HG03139 (cell line): ENCODE data around the gene KCNN3.
A peak's percentile ranks its signal among the peaks of the same experiment; 100 is the strongest.

Experiments
- ATAC-seq: cut with Tn5 transposase; IDR thresholded peaks from one replicate; pipeline ENCODE4 v1.9.1; 2021; ENCODE audit not compliant: unreplicated experiment

The KCNN3 gene

DNA sequence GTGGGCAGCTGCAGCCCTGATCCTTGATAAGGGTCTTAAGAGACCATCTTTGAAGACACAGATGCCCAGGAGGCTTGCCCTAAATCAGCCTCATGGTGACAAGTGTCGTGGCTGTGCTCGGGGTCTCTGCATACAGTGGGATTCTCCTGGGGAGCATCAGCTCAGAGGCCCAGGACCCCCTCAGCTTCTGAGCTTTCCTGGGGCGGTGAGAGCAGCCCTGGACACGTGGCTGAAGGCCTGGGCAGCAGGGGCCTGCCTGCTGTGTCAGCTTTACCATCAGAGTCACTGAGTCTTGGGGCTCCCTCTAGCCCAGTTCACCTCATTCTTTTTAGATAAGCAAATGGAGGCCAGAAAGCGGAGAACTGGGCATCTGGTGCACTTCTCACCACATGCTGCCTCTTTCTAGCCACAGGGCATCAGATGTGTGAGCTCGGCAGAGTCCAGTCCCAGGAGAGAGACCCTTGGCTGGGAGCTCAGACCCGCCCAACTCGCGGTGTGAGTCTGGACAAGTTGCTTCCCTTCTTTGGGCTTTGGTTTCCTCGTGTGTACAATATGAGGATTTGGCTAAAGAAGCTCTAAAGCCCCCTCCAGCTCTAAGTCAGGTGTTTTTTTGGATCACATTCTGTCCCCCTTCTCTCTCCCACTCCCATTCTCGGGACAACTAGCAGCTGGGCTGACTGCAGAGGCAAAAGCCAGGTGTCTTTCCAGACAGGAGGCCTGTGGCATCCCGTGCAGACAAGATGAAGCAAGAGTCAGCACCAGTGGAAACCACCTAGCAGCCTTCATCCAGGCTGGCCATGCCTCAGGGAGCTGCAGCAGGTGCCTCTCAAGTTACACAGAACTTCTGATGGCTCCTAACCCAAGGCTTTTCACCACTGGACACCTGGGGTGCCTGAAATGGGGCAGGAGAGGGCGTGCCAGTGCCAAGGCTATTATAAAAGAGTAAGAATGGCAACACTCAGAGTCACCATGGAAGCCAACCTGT, 119.1 kb downstream of the KCNN3 start:
- no peak for ATAC-seq

DNA sequence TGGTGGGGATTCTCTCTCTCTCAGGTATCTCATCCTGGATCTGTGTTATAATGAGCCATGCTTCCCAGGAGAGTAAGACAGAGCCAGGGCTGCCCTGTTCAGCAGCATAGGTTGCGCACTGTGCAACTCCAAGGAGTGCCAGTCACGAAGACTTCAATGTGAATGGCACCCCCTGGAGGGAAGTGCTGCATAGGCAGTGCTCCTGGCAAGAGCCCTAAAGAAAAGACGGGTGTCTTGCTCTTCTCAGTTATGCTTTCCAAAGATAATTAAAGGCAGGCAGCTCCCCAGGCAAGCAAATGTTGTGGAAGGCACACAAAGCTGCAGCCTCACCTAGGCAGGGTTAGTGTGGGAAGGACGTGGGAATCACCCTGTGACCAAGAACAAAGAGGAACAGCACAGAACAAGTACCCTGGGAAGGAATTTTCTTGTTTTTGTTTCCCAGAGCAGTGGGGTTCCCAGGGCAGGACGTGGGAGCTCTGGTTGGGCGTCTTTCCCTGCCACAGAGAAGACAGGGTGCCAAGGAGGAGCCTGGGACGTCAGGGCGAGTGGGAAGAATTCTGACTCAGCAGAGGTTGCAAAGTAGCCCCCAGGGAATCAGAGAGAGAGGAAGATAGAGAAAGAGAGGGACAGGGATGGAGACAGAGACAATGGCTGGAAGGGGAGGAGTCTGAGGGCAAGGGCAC, 120.9 kb downstream of the KCNN3 start:
- ATAC-seq: no peak

DNA sequence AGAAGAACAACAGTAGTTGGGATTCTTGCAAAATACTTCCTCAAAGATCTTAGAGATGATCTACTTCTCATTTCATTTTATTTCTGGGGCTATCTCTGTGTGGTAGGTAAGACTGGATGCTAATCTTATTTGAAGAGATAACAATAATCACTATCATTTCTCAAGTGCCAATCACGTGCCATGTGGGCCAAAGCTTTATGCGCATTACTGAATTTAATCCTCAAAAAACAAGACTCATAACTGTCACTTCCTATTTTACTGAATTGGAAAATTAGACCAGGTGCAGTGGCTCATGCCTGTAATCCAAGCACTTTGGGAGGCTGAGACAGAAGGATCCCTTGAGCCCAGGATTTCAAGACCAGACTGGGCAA, 121.7 kb downstream of the KCNN3 start:
- no peak for ATAC-seq

DNA sequence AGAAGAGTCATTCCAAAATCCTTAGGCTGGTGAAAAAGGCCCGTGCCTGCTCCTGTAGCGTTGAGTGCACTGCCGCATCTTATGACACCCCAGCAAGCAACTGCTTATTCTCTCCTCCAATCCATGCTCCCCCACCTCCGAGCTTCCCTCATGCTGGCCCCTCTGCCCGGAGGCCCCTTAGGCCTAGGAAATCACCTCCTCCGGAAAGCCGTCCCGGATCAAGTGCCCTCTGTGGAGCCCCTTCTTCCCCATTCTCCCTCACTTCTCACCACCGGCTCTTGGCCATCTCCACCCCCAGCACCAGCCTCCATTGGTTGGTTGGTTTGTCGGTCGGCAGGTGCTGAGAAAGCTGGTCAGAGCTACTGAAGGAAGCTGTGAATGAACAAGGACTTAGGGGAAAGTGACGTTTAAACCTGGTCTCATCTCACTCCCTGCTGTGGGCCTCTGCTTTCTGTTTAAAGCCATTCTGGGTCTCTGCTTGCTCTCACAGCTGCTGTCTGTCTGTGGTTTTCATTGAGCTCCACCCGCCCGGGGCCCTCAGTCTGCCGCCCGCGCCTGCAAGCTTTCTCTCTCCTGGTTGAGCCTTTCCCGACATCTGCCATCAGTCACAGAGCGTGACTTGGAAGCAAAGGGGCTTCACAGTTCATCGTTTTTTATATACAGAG, 122.2 kb downstream of the KCNN3 start:
- peak; percentile 72 for ATAC-seq

DNA sequence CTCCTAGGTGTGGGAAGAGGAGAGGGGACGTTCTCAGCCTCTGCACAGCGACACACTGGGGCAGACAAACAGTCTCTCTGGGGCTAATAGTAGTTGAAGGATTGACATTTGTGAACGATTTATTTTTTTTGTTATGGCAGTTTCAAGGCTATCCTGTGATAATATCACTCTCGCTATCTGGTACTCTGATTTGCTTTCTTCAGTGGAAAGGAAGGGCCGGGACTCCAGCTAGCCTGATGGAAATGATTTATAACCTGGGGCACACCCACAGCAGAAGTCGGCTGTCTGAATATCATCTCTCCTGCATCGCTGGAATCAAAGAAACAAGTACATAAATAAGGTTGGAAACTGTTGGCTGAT, 122.7 kb downstream of the KCNN3 start:
- no peak for ATAC-seq

DNA sequence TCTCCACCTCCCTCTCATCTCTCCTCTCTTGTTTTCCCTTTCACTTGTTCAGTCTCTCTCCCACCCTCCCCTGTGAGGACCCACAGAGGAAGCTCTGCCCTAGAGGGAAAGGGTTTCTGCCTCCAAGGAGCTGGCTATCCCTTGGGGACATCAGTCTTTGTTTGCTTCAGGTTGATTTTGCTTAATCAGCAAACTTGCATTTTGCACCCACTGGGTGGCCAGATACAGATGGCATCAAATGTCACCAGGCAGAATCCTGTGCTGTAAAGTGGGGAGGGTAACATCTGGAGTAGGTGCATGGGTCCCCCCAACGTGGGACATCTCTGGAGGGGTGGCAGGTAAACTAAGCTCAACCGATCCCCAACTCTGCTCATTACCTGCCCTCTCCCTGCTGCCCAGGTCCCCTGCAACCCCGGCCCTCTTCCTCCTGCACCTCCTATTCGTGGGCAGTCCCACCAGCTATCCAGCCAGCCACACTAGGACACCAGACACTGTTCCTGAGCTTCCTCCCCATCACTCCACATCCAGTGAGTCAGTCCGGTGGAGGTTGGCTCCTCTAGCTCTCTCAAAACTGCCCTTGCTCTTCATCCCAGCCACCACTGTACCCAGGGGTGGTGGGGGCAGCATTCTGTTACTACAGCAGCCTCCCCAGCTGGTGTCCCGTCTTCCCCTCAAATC, 123.3 kb downstream of the KCNN3 start:
- no peak for ATAC-seq

DNA sequence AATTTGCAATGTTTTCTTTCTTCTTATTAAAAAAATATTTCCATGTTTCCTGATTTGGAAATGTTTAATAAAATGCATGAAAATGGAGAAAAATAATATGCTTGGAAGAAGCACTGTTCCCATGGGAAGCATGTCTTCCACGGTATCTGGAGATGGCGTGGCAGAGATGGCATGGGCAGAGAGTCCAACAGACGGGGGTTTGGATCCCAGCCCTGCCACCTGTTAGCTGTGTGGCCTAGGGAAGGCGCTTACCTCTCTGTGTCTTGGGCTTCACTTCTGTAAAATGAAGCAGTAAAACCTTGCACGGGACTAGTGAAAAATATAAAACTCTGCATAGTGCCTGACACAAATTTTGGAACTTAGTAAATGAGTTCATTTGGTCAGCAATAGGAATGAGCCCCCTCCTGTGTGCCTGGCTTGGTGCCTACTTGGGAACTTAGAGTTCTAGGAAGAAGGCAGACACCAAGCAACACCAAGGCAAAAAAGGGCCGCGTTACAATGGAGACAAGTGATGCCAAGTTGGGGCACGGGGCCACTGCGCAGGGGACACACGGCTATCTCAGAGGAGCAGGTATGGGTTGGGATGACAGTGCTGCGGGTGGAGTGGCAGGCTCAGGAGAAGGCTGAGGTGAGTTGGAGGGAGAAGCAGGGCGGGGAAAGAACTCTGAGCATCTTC, 124.2 kb downstream of the KCNN3 start:
- ATAC-seq: no peak

DNA sequence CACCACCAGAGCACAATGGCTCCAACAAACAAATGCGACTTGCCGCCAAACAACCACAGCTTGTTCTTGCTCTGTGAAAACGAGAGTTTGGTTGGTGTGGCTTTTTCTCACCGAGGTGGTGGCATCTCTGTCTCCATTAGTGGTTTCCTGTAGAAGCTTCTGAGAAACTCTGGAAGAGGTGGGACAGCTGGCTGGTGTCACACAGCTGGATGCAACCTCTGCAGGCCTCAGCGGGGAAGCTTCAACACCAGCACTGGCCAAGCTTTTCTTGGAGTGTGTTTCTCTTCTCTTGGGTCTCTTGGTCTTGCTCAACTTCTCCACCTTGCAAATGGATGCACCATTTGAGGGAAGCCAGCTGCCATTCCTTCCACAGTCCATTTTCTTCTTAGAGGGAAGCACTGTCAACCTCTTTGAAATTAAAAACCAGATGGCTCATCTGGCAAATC, 124.8 kb downstream of the KCNN3 start:
- ATAC-seq: no peak

DNA sequence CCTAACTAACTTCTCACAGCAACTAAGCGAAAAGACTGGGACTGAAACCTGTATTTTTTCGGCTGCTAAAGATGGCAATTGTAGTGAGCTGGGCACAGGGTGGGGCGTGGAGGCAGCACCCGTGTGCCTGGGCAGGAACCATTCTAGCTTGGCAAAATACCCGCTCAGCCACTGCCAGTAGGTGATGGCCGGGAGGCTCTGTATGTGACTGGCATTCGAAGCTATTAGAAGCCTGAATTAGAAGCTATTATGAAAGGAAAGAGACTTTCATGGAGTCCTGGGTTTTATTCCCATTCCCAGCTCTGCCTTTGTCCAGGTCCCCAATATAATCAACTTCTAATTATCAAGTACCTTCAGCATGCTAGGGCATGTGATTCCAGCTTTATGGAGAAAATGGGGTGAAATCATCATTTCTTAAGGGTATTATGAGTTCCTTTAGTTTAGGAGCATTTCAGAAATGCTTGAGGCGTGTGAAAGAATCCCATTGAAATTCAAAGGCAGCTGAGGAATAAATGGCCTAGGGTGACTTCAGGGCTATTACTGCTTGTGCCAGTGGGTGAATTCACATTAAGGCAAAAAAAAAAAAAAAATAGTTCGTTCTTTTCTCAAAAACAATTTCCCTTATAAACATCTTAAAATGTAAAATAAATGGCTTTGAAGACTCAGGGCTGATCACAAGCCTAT, 125.6 kb downstream of the KCNN3 start:
- no peak for ATAC-seq

DNA sequence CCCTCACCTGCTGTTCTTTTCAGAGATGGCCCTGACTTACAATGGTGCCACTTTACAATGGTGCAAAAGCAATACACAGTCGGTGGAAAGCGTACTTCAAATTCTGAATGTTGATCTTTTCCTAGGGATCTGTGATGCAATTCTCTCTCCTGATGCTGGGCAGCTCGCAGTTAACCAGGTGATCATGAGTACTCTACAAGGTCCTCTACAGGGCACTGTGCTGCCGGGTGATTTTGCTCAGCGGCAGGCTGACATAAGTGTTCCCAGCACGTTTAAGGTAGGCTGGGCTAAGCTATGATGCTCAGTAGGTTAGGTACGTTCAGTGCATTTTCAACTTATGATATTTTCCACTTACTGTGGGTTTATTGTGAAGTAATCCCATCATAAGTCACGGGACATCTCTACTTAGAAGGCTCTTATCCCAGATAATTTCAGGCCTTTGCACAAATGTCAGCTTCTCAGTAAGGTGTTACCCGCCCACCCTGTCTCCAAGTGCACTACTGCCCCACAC, 126.5 kb downstream of the KCNN3 start:
- ATAC-seq: no peak

DNA sequence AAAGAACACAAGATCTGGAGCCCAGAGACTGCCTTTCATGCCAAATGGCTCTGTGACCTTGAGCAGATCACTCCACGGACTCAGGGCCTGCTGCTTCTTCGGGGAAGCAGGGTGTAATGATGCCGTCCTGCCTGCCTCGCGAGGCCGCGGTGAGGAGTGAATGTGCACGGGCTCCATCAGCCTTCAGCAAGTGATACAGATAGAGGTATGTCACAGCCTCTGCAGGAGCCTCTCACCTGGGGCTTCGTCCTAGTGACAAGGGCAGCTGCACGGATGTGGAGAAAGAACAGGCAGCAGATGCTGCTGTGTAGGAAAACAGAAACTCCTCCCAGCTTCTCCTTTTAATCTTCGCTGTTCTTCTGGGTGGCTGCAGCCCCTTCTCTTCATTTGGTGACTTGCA, 127.5 kb downstream of the KCNN3 start:
- ATAC-seq: no peak

DNA sequence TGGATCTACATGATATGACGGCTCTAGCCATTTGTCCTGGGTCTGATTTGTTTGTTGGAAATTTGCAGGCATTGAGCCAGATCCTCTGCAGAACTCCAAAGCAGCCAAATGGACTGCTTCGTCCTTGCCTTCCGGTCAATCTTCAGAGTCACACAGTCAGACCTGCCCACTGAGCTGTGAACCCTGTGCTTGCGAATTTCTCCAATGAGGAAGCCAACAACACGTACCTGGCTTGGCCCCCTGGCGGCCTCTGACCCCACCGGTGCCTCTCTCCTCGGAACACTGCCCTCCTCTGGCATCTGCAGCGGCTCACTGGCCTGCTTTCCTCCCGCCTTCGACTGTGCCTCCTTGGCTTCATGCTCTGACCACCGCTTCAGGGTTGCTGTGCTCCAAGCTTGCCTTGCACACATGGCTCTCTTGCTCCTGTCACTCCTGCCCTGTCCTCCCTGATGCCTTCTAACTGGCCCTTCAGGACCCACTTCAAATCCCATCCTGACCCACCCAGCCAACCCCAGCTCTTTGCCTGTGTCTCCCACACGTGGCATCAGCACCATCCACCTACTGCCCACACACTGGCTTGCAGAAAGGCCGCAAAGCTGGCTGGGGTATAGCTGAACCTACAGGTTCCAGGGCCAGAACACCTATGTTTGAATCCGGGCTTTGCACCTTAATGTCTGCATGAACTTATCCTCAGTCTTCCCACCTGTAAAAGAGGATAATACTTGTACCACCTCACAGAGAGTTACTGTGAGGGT, 128.2 kb downstream of the KCNN3 start:
- no peak for ATAC-seq

DNA sequence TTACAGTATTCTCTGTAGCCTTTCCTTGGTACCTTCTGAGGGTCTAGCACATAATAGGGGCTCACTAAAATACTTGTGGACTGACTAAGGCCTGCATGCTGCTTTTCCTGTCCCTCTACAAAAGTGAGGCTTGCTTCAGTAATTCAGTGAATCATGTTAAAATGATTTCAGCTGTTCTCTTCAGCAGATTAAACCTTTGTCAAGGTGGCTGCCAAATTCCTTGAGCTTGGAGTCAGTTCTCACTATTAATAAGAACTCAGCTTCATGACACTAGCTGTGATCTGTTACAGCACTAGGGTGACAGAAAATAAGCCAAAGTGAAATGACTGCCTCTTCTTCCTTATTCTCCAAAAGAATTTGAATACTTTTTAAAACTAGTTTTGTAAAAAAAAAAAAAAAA, 128.8 kb downstream of the KCNN3 start:
- ATAC-seq: no peak

DNA sequence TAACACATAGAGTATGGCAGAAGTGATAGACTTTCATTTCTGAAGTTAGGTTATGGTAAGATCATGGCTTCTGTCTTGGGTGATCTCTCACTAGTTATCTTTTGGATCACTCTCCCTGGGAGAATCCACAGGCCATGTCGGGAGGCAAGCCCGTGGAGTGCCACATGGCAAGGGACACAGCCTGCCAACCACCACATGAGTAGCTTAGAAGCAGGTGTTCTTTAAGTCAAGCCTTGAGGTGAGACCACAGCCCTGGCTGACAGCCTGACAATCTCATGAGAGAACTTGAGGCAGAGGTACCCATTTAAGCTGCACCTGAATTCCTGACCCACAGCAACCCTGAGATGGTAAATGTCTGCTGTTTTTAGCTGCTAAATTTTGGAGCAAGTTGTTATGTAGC, 130.4 kb downstream of the KCNN3 start:
- ATAC-seq: no peak

DNA sequence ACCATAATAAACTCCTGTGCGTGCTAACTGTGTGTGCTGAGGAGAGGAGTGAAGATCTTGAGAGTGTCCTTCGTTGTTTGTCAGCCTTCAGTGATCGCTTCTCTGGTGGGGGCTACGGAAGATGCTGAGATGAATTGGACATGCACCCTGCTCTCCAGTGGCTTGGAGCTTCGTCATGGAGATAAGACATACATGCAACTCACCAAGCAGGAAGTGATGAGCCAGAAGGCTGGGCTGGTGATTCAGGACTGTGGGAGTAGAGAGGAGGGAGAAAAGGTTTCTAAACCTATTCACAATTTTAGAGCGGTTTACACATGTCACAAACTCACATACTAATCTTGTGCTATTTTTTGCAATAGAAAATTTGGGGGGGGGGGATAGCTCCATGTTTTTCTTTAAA, 133.2 kb downstream of the KCNN3 start:
- no peak for ATAC-seq

DNA sequence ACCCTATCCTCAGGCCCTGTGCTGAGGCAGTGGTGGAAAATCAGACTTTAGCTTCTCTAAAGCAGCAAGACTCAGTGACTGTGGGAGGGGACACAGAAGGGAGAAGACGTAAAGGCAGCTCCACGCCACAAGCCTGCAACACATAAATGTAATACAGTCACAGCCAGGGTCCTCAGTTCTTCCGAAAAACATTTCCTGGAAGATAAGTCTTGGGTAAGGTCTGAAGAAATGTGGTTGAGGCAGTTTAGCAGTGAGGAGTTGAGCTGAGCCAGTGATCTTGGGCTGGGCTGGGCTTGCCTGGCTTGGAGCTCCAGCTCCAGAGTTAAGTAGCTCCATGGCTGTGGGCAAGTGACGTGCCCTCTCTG, 134.3 kb downstream of the KCNN3 start:
- ATAC-seq: no peak

DNA sequence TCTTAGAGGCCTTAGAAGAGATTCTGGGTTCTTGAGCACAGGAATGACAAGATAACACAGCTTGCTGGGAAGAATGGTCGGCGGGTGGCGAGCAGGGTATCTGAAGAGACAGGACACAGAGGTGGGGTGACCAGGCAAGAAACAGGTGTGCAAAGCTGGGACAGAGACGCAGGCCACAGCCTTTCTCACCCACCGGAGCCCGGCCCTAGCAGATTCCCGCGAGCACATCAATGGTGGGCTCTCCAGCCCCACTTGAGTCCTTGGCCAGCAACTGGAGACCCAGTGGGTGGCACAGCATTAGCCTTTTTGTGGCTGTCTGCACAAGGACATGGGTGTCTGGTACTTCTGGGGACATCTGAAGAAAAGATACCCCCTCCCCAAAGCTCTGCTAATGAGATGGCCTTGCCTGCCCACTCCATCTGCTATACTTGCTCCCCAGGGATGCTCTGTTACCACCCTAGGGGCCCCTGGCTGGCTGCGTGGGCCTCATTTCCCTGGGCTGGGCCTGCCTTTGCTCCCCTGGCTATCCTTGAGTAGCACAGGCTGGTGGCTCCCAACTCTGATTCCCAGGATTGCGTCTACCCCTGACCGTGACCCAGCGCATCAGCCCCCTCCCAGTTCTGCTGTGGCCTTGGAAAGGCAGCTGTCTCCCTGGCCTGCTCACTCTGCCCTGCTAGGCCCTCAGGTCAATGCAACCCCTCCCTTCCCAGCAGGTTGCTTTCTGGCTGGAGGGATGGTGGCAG, 134.8 kb downstream of the KCNN3 start:
- no peak for ATAC-seq

DNA sequence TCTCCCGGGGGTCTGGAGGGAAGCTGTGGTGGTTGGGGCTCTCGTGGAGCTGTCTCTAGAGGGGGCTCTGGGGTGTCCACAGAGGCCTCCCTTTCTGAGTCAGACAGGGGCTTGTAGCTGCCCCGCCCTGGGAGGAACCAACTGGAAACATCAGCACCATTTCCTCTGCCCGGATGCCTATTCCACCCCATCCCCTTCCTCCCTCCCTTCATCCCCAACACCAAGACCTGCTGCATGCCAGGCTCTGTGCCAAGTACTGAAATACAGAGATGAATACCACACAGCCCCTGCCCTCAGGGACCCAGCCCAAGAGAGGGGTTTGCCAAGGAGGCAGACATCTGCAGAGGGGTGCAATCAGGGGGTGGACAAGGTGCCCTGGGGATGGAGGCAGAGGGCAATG, 136.5 kb downstream of the KCNN3 start:
- no peak for ATAC-seq
